ENCODE data around the gene TBL1X. TPM values are rescaled to one million over a fixed set of nuclear protein-coding genes. Genes with fewer than 3 reads are reported as not detected.

The TBL1X gene
- total and polyA plus RNA-seq, 2 donors (not counting 3 experiments of a cell fraction or from before 2014, with no cell fraction given), result 8.7 to 25.3 TPM

DNA sequence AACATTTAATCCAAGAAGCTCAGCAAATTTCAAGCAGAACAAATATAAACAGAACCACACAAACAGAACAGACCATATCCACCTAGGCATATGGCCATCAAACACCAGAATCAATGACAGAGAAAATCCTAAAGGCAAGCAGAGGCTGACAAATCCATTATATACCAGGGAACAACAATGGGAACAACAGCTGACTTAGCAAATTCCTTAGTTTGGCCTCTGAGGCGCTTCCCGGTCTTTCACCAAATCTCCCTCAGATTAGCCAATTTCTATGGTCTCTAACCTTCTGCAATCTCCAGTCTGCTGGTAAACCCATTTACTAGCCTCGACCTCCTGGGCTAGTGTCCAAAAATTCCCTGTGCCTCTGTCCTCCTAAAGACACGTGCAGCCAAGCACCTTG lies 241.6 kb downstream of the TBL1X start:
- Histone ChIP-seq H2AFZ (ENCODE audit: low read depth, low read length) (no peak overlapping the region), H3K36me3 (ENCODE audit: control insufficient read depth in 2 of 2, extremely low read depth in 1 of 2, insufficient read depth in 2 of 2, low read length in 2 of 2) (no peaks in the 10 kb centered on the region), H3K9ac (replicated peaks; ENCODE audit: extremely low read depth, insufficient read depth, low read length) (no peak overlapping the region), H4K20me1 (replicated peaks; ENCODE audit: control insufficient read depth, extremely low read depth, insufficient read depth, low read length) (no peaks in the 10 kb centered on the region), H3K27ac (ENCODE audit: insufficient read depth, low read depth, low read length) (no peak overlapping the region), H3K4me1 (ENCODE audit: control insufficient read depth, extremely low read depth, insufficient read depth, low read length) (no peaks in the 10 kb centered on the region), H3K4me2 (ENCODE audit: insufficient read depth, low read length) (no peak overlapping the region), H3K9me1 (replicated peaks; ENCODE audit: control insufficient read depth, extremely low read depth, insufficient read depth, low read length) (no peaks in the 10 kb centered on the region), H3K9me3 (replicated peaks; ENCODE audit: control insufficient read depth, insufficient read depth, low read length) (no peaks in the 10 kb centered on the region), H3K4me3 (replicated peaks in 1 of 3; ENCODE audit: insufficient read depth in 1 of 3, low read depth in 1 of 3, low read length in 3 of 3) (no peak overlapping the region), H3K79me2 (ENCODE audit: control insufficient read depth, insufficient read depth, low read length) (no peaks in the 10 kb centered on the region), H3K27me3 (ENCODE audit: control insufficient read depth in 2 of 2, insufficient read depth in 2 of 2, low read length in 2 of 2) (no peaks in the 10 kb centered on the region)
- CTCF ChIA-PET, result no interaction called here
- intact Hi-C loops (cut with micrococcal nuclease), result loop anchor here (5.0 to 10.0 kb wide), 4 partner anchors 81 to 962 kb away; partner anchors contain the start of gene SHROOM2
- FAIRE-seq, result no peak
- dilution Hi-C loops (cut with MboI; ENCODE audit: extremely low pct_ligation_motif_present, low sequenced_read_pairs), result no loop called here
- TF ChIP-seq FOS (IDR thresholded peaks at IDR 0.05; ENCODE audit: borderline replicate concordance, insufficient read depth, low read length) (no peak), GATA2 (IDR thresholded peaks at IDR 0.05; ENCODE audit: insufficient read depth, insufficient read length, low read depth, low read length) (no peak), POLR2AphosphoS5 (IDR thresholded peaks at IDR 0.05; ENCODE audit: insufficient read depth, low read depth, low read length) (no peak), POLR2A (IDR thresholded peaks at IDR 0.05; ENCODE audit: low read depth, low read length) (no peak), JUN (IDR thresholded peaks at IDR 0.05; ENCODE audit: borderline replicate concordance, insufficient read depth, insufficient read length, low read depth) (no peak), MAX (IDR thresholded peaks at IDR 0.05; ENCODE audit: insufficient read depth, insufficient read length) (no peak), EZH2 (IDR thresholded peaks at IDR 0.05; ENCODE audit: borderline replicate concordance, low read depth, low read length, severe bottlenecking) (no peak), CTCF (IDR thresholded peaks at IDR 0.05; ENCODE audit: extremely low read depth in 1 of 2, insufficient read depth in 1 of 2, low read depth in 1 of 2, low read length in 2 of 2) (no peak), MYC (IDR thresholded peaks at IDR 0.05; ENCODE audit: low read depth, low read length) (no peak)
- BruUV-seq (replicated peaks), result no TSS peak
- DNase-seq (ENCODE audit: low read depth, low spot score), result no peak
- POLR2A ChIA-PET, result no interaction called here

Measured in endothelial cell of umbilical vein (primary cell).